Measurements from ENCODE around the gene ERAL1. TPM values are rescaled to one million over a fixed set of nuclear protein-coding genes. Genes with fewer than 3 reads are reported as not detected.
"Not testable (repeated sequence)": the region's sequence is repeated elsewhere in the genome, so short reads cannot be mapped to it uniquely, and the experiment has no call there.

Gene ERAL1
- total RNA-seq, 1 experiment from 2014 or later: 47.2 TPM

DNA sequence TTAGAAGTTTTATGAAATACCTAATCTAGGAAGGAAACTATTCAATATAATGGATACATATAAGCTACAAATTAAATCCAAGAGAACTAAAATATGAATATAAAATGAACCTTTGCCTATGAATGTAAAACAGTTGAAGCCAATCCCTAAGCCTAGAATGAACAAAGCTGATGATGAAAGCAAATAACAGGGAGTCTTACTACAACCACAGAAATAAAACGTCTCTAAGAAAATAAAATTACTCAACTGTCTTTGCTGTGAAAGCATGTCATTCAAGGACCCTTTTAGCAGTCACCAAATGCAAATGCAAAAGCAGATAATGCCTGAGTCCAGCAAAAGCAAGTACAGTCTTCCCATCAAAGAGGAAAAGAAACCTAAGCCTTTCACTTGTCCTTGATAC, 35.2 kb upstream of the ERAL1 start:
- H3K36me3 Mint-ChIP-seq (ENCODE audit: insufficient read depth, unreplicated experiment): no peaks in the 10 kb centered on the region
- no peaks in the 10 kb centered on the region for H3K27me3 Mint-ChIP-seq (ENCODE audit: unreplicated experiment)
- no peak overlapping the region for H3K4me3 Mint-ChIP-seq (ENCODE audit: low read depth, unreplicated experiment)
- intact Hi-C loops (cut with micrococcal nuclease; ENCODE audit: unreplicated experiment): no loop called here
- no peaks in the 10 kb centered on the region for H3K9me3 Mint-ChIP-seq (ENCODE audit: low read depth, unreplicated experiment)
- H3K4me1 Mint-ChIP-seq (ENCODE audit: low read depth, unreplicated experiment): no peaks in the 10 kb centered on the region
- no peak for TF ChIP-seq CTCF (IDR thresholded peaks at IDR 0.05; ENCODE audit: unreplicated experiment)
- no TSS peak for BruUV-seq (replicated peaks)
- no peak overlapping the region for H3K27ac Mint-ChIP-seq (ENCODE audit: unreplicated experiment)
- CTCF ChIA-PET: no interaction called here
- no peak for DNase-seq

GRCh38 chr17:28827672-28828071, 27.1 kb upstream of the ERAL1 start:
- Mint-ChIP-seq H3K4me3 (ENCODE audit: low read depth, unreplicated experiment) (no peak overlapping the region), H3K36me3 (ENCODE audit: insufficient read depth, unreplicated experiment) (no peaks in the 10 kb centered on the region), H3K27me3 (ENCODE audit: unreplicated experiment) (no peaks in the 10 kb centered on the region), H3K9me3 (ENCODE audit: low read depth, unreplicated experiment) (no peaks in the 10 kb centered on the region), H3K27ac (ENCODE audit: unreplicated experiment) (no peak overlapping the region), H3K4me1 (ENCODE audit: low read depth, unreplicated experiment) (no peaks in the 10 kb centered on the region)
- intact Hi-C loops (cut with micrococcal nuclease; ENCODE audit: unreplicated experiment): no loop called here
- no peak for DNase-seq
- CTCF ChIA-PET: interaction anchor here (0.7 kb wide), 1 partner anchor 43 kb away, joined by 4 read pairs; no protein-coding TSS in a partner anchor
- BruUV-seq (replicated peaks): no TSS peak
- no peak for TF ChIP-seq CTCF (IDR thresholded peaks at IDR 0.05; ENCODE audit: unreplicated experiment)

DNA sequence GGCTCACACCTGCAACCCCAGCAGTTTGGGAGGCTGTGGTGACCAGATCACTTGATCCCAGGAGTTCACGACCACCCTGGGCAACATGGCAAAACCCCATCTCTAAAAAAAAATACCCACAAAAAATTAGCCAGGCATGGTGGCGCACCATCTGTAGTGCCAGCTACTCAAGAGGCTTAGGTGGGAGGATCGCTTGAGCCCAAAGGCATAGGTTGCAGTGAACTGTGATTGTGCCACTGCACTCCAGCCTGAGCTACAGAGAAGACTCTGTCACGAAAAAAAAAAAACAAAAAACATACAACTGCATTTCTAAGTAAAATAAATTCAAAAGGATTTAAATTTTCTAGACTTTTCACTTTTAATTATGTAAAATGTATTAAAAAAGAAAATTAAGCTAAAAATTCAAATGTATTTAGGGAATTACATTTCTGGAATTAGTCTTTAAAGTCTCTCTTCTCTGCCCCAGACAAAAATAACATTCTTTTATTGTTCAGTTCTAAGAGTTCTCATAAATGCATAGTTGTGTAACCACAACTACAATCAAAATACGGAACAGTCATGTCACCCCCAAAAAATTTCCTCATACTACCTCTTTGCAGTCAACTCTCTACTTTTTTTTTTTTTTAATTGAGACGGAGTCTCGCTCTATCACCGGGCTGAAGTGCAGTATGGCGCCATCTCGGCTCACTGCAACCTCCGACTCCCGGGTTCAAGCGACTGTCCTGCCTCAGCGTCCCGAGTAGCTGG, 26.3 kb upstream of the ERAL1 start:
- H3K9me3 Mint-ChIP-seq (ENCODE audit: low read depth, unreplicated experiment): no peaks in the 10 kb centered on the region
- no peak overlapping the region for H3K4me3 Mint-ChIP-seq (ENCODE audit: low read depth, unreplicated experiment)
- no peak for DNase-seq
- BruUV-seq (replicated peaks): no TSS peak
- CTCF ChIA-PET: interaction anchor here (0.7 to 0.9 kb wide), 3 partner anchors 13 to 184 kb away, joined by 3 to 6 read pairs (median 4); no protein-coding TSS in a partner anchor
- H3K27ac Mint-ChIP-seq (ENCODE audit: unreplicated experiment): no peak overlapping the region
- H3K27me3 Mint-ChIP-seq (ENCODE audit: unreplicated experiment): no peaks in the 10 kb centered on the region
- no peaks in the 10 kb centered on the region for H3K36me3 Mint-ChIP-seq (ENCODE audit: insufficient read depth, unreplicated experiment)
- no peak for TF ChIP-seq CTCF (IDR thresholded peaks at IDR 0.05; ENCODE audit: unreplicated experiment)
- no peaks in the 10 kb centered on the region for H3K4me1 Mint-ChIP-seq (ENCODE audit: low read depth, unreplicated experiment)
- intact Hi-C loops (cut with micrococcal nuclease; ENCODE audit: unreplicated experiment): no loop called here

- no peak for TF ChIP-seq CTCF (IDR thresholded peaks at IDR 0.05; ENCODE audit: unreplicated experiment)
- Mint-ChIP-seq H3K9me3 (ENCODE audit: low read depth, unreplicated experiment) (no peaks in the 10 kb centered on the region), H3K27ac (ENCODE audit: unreplicated experiment) (no peak overlapping the region), H3K36me3 (ENCODE audit: insufficient read depth, unreplicated experiment) (no peaks in the 10 kb centered on the region), H3K4me1 (ENCODE audit: low read depth, unreplicated experiment) (no peaks in the 10 kb centered on the region), H3K4me3 (ENCODE audit: low read depth, unreplicated experiment) (no peak overlapping the region), H3K27me3 (ENCODE audit: unreplicated experiment) (no peaks in the 10 kb centered on the region)
- no peak for DNase-seq
- CTCF ChIA-PET: no interaction called here
- no TSS peak for BruUV-seq (replicated peaks)
- intact Hi-C loops (cut with micrococcal nuclease; ENCODE audit: unreplicated experiment): no loop called here
Measured at GRCh38 chr17:28834420-28834819, 20.4 kb upstream of the ERAL1 start.

DNA sequence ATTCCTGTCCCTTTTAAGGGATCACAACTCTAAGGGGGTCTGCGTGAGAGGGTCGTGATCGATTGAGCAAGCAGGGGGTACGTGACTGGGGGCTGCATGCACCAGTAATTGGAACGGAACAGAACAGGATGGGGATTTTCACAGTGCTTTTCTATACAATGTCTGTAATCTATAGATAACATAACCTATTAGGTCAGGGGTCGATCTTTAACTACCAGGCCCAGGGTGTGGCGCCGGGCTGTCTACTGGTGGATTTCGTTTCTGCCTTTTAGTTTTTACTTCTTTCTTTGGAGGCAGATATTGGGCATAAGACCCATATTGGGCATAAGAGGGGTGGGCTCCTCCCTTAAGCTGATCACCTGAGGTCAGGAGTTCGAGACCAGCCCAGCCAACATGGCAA, 18.3 kb upstream of the ERAL1 start:
- DNase-seq; H3K27me3 Mint-ChIP-seq (ENCODE audit: unreplicated experiment); H3K9me3 Mint-ChIP-seq (ENCODE audit: low read depth, unreplicated experiment); H3K36me3 Mint-ChIP-seq (ENCODE audit: insufficient read depth, unreplicated experiment); H3K4me1 Mint-ChIP-seq (ENCODE audit: low read depth, unreplicated experiment); CTCF ChIA-PET; BruUV-seq (replicated peaks); H3K27ac Mint-ChIP-seq (ENCODE audit: unreplicated experiment); H3K4me3 Mint-ChIP-seq (ENCODE audit: low read depth, unreplicated experiment); intact Hi-C loops (cut with micrococcal nuclease; ENCODE audit: unreplicated experiment): not testable (repeated sequence)

All from Calu3 (cell line).